ENCODE measurements around the gene GATM.
"Not testable (repeated sequence)": the region's sequence is repeated elsewhere in the genome, so short reads cannot be mapped to it uniquely, and the experiment has no call there.

GATM gene

DNA sequence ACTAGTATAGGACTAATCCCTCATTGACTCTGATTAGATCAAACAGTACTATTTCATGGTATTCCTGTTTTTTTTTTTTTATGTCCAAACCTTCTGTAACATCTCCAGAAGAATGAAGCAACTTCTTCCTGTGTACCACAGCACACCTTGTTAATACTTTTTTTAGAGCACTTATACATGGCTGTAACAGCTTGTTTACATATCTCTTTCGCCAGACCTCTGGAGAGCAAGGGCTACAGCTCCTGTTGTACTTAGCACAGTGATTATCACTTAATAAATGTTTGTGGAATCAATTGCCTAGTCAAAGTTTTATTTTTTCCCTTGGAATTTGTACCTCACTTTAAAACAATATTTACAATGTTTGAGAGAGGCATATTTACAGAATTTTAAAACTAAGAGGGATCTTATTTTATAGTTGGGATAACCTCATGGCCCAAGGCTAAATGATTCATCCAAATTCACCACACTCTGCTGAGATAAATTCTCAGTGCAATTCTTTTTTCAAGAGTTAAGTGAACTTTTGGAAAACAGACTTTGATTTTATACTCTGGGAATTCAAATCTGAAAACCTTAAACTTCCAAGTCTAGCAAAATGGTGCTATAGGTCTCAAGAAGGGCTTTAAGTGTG, 9.2 kb upstream of the GATM start:
- DNase-seq = no peak

DNA sequence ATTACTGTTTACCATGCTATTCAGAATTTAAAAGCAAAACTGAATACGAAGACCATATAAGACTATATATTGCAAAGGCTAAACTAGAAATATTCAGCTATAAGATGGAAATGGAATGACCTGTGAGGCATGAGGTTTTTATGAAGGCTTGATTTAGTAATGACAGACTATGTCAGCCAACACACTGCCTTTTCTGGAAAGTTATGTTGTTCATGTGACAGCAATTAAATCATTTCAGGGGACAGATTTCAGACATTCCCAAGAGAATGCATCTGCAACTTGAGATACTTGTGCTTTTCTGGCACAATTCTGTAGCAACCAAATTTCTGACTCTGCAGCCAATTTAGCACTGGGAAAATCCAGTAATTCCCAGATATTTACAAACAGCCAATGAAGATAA, 8.6 kb upstream of the GATM start:
- no peak for DNase-seq

DNA sequence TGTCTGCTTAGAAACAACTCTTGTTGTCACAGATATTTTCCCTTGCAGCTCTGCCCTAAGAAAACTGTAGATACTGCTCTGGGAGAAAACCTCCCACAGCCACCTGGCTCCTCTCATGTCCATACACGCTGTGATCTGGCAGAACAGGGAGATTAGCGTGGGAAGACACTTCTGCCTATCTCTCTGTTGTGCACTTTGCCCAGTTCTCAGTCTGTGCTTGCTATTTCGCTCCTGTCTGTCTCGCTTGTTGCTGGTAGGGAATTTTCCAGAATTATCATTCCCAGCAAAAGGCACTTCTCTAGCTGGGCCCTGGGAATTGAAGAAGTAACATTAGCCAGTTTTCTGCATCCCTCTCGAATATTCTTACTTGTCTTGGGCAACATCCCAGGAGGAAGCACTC, 8.1 kb upstream of the GATM start:
- no peak for DNase-seq

DNA sequence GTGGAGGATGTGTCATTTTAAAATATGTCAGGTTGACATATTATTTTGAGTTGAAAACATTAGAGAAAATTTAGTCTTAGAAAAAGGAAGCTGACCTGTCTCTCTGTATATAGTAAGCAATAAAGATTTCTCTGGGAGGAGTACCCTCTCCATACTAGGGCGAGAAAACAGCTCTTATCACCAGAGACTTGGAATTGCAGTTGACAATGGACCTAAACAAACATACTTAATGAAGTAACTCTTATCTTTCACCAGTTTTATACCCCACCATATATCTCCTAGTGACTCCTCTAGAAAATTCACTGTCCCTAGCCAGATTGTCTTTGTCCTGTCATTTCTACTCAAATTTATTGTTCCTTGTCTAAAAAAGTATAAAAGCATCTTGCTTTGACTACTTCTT, 7.2 kb upstream of the GATM start:
- no peak for DNase-seq

DNA sequence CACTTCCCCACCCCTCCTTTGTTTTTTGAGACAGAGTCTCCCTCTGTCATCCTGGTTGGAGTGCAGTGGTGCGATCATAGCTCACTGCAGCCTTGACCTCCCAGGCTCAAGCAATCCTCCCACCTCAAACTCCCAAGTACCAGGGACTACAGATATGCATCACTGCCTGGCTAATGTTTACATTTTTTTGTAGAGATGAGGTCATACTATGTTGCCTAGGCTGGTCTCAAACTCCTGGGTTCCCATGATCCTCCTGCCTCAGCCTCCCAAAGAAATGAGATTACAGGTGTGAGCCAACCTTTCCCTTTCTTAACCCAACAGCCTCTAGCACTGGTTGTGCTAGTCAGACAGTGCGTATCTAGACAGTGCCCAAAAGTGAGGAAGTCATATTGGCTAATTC, 6.4 kb upstream of the GATM start:
- DNase-seq = no peak

DNA sequence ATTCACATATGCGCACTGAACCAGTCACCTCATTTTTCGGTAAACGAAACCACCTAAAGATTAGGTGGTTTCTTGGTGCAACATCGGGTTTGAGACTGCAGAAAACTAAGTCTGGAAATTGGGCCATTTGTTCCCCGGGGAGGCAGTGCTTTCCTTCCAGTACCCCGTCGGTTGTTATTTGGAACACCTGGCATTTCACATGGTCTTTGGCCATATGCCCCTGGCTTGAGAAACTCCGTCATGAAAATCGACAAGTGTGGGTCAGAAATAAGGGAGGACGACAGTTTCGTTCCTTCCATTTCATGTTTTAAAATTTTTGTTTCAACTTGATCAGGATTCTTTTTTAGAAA, 544 bp upstream of the GATM start:
- DNase-seq = no peak

DNA sequence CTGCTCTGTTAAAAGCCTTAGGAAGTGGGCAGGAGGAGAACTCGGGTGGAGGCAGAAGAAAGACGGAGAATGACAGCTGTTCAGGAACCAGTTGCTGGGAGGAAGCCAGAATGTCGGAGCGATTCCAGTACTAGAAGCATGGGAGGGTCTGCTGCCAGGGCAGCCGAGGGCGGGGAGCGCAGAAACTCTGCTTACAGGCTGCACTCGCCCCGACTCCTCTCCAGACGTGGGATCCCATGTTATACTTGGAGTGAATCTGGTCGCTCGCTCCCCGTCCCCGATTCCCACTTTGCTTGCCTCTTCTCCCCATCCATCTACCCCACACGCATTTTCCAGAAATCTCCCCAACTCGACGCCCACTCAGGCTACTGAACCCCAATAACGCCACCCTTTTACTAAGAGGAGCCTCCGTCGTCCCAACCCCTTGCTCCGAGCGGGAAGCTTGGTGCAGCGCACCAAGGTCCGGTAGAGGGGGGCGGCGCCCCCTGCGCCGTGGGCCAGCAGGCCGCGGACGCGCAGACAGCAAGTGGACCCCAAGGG, 665 bp downstream of the GATM start:
- no peak for DNase-seq

DNA sequence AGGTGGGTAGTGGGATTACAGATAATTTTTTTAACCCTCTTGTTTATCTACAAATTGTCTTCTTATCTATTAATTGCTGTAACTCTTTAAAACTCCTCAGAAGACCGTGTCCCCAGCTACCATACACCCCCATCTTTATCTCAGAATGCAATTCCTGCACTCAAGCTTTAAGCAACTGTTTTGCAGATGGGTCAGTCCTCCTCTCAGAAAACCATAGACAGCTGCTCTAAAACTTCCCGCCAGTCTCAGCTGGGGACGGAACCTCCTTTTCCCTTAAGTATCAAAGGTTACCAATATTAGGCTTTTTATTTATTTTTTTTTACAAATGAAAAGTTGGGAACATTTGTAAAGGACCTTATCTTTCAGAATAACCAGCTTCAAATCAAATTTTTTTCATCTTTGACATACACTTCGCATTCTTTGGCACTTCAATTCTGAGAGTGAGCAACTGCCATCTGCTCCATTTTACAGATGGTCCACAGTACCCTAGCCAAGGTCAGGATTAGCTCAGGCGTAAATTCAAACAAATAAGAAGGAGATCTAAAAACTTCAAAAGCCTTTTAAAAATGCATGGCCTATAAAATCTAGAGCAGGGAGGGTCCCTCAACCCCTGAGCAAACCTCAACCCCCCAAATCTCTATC, 1.3 kb downstream of the GATM start:
- no peak for DNase-seq

DNA sequence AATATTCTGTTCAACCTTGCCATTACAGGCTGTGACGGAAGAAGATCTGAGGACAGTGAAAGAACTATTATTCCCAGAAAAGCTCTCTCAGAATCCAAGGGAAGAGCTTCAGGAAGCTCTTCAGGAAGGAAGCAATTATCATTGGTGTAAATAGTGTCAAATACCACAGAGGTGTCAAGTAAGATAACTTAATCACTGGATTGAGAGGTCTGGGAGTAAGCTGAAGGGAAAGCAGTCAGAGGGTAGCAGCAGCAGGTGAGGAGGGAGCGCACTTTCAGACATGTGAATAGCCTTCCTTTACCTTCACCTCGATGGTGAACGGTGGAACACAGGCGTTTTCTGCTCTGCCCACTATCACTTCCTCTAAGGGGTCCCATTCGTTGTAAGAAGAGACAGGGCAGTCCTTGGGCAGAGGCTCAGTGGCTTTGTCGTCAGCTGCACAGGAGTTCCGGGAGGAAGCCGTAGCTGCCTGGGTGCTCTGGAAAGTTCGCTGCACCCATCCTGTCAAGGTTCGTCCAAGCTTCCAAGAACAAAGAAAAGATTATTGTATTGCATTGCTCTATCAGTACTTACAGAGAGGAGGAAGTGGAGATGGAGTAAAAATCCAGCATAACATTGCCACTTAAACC, 1.9 kb downstream of the GATM start:
- no peak for DNase-seq

DNA sequence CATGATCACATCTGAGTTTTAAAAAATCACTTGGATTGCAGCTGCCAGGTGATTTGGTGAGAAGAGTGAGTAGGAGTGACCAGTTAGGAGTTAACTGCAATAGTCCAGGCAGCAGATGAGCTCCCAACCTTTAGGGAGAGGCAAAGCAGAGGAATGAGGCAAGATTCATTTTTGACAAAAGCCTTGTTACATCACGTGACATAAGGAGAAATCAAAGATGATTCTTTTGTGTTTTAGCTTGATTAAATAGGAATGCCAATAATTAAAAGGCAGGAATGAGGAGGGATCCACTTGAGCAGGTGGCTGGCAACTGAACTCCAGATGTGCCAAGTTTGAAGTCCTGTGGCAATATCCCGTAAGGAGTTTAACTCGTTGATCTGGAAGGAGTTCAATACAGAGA, 2.5 kb downstream of the GATM start:
- DNase-seq = no peak

DNA sequence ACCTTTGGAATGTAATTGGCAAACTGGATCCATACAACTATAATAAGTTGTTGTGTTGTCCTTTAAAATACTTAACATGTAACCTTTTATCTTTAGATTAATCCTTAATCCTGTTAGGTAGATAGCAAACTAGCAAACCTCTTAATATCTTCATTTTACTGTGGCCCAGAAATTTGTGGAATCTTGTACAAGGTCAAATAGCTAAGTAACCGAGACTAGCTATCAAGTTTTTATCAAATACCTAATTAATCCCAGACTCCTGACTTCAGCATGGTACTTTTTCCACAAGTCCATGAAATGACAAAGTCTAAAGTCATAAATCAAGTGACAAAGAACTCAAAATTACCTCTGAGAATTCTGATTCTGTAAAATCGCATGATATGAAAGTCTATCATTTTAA, 4.4 kb downstream of the GATM start:
- DNase-seq = no peak

DNA sequence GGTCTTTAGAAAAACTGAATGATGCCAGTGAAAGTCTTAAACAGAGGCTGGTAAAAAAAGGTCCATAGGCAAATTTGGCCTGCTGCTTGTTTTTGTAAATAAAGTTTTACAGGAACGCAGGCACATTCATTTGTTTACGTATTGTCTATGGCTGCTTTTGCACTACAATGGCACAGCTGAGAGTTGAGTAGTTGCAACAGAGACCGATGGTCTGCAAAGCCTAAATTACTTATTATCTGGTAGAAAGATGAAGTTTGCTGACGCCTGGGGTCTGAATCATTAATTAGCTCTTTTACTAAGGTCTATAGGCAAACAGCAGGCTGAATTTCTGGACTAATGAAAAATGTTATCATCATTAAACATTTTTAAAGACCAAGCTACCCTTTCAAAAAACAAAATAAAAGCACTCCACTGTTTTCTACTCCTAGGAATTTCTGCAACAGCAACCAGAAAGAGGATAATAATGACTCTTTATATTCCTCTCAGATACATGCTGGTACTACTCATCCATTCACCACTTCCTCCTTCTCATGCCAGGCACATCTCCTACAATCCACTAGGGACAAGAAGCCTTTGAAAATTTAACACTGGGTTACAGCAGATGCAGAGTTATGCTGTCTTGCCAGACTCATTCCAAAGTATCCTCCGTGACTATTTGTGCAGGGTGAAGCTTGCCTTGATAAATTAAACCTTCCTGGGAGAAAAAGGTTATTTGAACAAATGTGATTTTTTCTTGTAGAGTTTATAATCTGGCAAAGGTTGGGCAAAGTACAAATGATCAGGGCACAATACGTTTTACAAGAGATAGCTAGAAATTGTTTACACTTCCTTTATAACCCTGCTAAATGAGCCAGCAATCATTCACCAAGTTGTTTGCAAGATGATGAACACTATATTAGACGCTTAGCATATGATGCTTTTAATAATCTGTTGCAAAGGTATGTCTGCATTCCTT, 6.0 kb downstream of the GATM start:
- DNase-seq = no peak

DNA sequence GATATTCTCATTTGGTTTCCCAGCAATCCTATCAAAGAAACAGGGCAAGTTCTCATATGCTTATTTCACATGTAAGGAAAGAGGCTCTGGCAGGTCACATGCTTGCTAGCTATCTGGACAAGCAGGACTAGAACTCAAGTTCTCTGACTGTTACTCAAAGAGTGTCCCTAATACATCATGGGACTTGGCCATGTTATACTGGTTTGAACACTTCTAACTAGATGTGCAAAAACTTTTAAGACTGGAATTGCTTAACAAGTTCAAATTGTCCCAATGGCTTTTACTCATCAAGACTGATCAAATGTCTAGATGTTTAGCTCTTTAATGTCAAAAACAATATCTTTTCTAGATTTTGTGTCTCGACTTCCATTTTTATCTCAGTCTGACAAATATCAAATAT, 6.8 kb downstream of the GATM start:
- DNase-seq = no peak

DNA sequence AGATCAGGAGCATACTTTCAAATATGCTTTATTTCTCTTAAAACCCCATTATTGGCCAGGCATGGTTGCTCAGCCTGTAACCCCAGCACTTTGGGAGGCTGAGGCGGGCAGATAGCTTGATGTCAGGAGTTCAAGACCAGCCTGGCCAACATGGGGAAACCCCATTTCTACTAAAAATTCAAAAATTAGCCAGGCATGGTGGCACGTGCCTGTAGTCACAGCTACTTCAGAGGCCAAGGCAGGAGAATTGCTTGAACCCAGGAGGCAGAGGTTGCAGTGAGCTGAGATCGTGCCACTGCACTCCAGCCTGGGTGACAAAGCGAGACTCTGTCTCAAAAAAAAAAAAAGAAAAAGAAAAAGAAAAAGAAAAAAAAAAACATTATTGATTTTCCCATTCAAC, 8.3 kb downstream of the GATM start:
- DNase-seq = not testable (repeated sequence)

DNA sequence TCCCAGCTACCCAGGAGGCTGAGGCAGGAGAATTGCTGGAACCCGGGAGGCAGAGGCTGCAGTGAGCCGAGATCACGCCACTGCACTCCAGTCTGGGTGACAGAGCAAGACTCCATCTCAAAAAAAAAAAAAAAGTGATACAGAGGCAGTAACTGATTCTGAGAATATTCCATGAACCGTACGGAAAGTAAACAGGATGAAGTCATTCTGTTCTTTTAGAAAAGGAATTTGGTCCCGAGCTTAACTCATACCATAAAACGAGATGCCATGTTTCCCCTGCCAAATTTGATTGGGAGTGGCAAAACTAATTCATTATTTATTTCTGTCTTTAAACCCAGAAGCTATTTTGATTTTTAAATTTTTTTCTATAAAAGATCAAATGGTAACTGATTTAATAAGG, 11.1 kb downstream of the GATM start:
- not testable (repeated sequence) for DNase-seq

DNA sequence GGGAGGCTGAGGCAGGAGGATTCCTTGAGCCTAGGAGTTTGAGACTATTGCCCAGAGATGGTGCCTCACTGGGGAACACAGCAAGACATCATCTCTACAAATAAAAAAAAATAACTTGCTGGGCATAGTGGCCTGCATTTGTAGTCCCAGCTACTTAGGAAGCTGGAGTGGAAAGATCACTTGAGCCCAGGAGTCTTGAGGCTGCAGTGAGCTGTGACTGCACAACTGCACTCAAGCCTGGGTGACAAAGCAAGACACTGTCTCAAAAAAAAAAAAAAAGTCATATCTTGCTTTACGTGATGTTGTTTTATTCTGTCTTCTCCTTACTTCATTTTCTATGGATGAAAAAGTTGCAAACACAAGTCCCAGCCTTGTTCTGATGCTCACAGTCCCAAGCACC, 14.1 kb downstream of the GATM start:
- DNase-seq = no peak

DNA sequence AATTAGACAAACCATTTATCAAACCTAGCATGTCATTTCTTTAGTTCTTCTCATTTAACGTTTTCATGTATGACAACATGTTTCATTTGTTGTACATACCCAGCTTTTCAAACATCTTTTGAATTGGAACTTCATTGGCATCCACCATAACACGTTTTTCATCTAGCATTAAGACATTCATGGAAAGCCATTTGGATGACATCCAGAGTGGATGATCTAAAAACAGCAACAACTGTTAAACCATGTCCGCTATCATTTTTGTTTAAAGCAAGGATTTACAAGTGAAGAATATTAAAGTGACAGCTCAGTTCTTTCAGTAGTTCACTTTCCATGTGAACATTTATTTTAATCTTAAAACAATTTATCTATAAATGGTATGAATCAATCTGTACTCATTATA, 14.5 kb downstream of the GATM start:
- DNase-seq = no peak

DNA sequence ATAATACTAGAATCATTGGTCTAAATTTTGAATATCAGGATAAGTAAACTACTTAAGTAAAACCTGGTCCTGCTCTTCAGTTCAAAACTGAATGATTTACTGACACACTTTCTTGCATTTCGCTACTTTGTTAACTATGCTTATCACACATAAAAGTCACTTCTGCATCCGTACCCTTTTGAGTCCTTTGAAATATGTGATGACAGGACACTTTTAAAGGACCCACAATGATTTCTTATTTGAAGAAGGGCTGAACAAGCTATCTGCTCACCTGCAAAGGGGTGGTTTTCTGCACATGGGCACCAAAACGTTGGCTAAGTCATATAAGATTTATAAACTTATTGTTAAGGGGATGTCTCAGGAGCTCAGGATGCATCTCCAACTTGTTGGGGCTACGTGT, 15.0 kb downstream of the GATM start:
- DNase-seq = no peak

DNA sequence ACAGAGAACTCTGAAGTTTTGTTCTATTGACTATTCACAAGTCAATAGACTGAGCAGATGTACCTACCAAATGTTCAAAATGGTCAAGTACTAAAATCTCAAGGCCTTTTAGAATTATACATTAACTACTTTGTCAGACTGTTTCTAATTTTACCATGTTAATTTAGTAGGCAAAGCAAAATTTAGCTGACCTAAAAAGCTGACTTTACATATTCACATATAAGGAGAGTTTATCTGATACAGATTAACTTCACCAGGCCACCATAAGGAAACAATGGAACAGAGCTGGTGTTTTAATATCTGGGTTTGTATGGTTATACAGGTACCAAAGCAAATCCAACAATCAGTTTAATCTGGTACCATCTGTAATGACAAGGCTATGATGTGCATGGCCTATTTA, 15.9 kb downstream of the GATM start:
- no peak for DNase-seq

DNA sequence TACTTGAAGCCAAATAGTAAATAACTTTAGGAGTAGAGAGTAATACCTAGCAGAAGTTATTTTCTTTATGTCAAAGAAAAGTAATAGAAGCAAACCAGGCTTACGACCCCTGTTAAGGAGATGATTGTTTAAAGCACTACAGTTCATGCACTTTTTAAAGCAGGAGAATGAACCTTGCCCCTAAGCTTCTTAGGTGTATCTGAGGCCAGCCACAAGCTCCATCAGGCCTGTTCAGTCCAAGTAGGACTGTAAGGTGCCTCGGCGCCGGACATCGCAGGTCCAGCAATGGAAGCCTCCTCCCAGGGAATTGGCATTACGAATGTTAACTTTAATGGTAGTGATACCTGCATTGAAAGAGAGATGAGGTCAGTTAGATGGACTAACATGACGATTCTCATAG, 16.5 kb downstream of the GATM start:
- DNase-seq = no peak

DNA sequence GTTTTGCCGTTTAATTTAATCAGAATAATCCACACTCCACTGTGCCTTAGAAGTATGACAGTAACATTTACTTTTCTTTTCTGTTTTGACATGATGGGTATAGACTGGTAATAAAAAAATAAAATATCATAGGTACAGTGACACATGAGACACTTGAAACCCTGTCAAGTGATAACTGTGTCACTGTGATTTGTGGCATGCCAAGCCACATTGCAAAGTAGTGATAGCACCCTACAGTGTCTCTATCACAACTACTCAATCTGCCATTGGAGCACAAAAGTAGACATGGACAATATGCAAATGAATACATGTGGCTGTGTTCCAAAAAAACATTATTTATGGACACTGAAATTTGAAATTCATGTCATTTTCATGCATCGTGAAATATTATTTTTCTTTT, 22.5 kb downstream of the GATM start:
- DNase-seq = no peak

DNA sequence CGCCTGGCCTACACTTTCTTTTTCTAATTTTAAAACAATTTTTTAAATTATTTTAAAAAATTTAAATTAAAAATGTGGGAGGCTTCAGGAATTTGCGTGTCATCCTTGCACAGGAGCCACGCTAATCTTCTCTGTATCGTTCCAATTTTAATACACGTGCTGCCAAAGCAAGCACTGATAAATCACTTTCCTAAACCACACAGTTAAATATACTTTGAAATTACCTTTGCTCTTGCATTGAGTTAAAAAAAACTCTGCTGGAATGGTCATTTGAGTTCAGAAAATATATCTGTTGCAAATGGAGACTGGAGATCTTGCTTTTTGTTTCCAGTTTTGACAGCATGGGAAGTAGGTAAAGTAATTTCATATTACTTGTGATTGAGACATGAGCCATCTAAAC, 23.6 kb downstream of the GATM start:
- no peak for DNase-seq

DNA sequence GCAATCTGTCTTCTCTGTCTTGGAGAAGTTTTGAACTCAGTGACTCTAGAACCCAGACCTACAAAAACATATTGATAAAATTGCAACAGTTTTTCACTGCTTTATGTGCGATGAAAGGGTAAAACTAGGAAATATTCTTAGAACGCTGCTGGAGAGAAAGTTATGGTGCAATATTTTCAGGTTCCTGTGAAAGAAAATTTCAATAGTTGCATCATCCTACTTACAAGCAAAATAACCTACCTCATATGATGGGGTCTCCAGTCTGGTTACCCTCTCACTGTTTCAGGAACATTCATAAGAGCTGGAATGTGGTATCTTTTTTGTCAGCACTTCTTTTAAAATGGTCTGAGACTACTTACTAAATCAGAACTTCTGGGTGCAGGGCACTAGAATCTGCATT, 27.1 kb downstream of the GATM start:
- DNase-seq = no peak

DNA sequence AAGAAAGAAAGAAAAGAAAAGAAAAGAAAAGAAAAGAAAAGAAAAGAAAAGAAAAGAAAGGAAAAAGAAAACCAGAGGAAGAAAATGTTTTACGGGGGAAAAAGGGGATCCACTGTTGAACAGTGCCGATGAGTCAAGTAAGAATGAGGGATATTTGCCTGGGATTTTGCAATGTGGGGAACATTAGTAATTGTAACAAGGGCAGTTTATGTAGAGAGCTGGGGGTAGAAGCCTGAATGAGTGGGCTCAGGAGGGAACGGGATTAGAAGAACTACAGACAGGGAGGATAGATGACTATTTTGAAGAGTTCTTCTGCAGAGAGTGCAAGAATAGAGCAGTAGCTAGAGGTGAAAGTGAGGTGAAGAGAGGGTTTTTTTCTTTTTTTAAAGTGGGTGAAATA, 28.7 kb downstream of the GATM start:
- DNase-seq = no peak

Measured in HCEC 1CT (cell line).